Central memory CD4-positive, alpha-beta T cell (primary cell): Measurements from ENCODE around the gene SPTB.

Source experiments
- DNase-seq: peaks from one replicate; pipeline ENCODE4 v3.0.0; 2022

Gene SPTB

DNA sequence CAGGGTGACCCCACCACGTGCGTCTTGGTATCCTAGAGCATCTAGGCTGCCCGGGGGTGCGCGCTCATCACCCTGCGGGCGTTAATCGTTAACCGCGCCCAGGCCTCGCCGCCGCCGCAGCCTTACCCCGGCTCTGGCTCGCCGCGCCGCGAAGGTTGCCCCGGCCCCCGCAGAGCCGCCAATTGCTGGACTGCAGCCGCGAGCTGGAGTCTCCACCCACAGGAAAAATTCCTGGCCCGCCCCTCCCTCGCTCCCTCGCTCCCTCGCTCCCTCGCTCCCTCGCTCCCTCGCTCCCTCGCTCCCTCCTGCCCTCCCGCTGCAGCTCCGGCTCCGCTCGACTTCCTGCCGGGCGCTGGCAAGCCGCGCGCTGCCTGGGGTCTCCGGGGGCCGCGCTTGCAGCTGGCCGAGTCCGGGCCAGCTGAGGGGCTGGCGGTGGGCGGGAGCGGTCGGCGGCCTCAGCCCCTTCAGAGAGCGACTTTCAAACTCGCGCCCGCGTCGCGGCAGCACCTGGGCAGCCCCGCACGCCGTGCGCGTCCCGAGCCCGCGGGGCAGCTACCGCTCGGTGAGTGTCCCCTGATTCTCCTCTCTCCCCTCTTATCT, 175.5 kb downstream of the SPTB start, which contains the start of gene PLEKHG3:
PLEKHG3 (plus strand) TSS at position 282 of the 600 bp plus-strand sequence. CDS start 23,208 bp downstream, outside the sequence.
- DNase-seq, result no peak

DNA sequence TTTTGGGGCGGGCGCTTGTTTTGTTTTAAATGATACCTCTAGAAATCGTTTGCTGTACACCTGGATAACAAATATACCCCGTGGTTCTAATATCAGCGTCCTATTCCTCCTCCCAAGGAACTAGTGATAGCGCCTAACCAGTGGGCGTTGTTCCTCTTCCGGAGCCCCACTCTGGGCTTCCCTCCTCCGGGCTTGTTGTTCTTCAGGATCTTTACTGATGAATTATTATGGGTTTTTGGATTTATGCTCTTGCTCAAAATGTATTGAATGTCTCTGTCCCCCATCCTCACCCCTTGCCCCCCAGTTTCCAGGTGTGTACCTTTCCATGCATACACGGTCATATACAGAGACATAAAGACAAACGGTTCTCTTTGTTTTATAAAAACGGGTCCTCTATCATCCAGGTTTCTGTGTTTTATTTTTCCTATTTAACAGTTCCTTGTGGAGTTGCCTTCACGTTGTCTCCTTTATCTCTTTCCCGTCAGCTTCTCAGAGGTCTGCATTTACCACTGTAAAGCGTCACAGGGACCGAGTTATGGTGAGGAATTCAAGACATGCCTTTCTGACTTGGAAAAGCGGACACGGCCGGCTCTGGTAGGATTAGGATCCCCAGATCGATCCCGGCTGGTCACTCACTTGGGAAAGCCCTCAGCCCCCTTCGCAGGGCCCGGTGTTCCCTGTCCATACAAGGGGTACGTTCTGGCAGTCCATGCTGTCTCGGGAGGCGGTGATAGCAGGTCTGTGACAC, 176.1 kb downstream of the SPTB start:
- DNase-seq, result peak; percentile 40

DNA sequence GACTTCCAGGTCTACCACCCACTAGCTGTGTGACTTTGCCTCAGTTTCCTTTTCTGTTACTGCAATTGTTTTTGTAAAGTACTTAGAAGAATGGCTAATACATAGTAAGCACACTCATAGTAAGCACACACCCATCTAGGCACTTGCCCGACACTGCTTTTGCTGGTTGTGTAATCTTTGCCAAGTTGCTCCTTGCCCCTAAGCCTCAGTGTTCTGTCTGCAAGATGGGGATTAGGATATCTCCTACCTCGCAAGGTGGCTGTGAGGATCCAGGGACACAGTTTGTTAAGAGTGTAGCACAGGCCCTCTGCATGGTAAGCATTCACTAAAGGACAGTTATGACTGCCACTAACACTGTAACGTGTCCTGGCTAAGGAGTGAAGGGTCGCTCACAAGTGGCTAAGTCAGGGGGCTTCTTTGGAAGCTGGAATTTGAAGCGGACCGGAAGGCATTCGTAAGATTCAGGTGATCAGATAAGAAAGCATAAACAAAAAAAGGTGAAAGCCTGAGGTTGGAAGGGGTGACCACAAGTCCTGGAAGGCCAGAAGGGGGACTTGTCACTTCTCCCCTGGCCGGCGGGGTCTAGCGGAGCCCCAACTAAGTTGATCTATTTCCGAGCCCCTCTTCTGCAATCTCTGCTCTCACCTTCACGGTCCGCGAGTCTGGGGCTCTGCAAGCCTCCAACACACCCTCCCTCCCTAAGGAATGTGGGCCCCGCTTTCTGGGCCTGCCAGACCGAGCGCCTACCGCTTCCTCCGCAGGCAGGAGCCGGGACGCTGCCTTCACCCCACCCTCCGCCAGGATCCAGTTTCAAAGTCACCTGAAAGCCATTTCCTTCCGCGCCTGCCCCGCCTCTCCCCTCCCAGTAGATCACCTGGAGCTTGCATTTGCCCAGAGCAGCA, 177.0 kb downstream of the SPTB start:
- peak; percentile 55 for DNase-seq

DNA sequence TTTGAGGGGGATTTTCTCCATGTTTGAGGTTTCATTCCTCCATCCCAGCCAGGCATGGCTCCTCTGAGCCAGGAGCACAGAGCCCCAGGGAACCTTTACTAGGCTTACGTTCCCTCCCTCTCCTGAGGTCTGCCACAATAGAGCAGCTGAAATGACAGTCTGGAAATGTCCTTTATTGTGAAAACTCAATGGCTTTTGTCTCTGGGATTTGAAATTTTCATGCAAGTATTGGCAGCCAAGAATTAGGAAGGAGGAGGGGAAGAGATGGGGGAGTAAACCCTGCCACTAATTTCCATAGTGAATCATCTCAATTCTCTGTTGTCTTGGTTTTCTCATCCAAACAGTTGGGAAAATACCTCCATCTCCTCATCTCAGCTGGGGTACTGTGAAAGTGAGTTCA, 178.0 kb downstream of the SPTB start:
- DNase-seq, result no peak

DNA sequence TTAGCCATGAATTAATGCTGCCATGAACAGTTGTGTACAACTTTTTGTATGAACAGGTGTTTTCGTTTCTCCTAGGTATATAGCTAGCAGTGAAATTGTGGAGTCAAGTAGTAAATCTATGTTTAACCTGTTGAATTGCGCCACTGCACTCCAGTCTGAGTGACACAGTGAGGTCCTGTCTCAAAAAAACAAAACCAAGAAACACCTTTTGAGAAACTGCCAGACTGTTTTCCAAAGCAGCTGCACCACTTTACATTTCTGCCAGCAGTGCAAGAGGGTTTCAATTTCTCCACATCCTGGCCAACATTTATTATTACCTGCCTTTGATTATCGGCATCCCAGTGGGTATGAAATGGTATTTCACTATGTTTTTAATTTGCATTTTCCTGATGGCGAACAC, 178.8 kb downstream of the SPTB start:
- no peak for DNase-seq

DNA sequence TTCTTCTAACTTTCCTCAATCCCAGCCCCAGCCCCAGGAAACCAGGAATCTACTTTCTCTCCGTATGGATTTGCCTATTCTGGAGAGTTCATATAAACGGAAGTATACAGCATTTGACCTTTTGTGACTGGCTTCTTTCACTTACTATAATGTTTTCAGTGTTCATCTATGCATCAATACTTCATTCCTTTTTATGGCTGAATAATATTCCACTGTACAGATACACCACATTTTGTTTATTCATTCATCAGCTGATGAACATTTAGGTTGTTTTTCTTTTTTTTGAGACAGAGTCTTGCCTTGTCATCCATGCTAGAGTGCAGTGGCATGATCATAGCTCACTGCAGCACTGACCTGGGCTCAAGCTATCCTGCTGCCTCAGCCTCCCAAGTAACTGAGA, 179.4 kb downstream of the SPTB start:
- no peak for DNase-seq

DNA sequence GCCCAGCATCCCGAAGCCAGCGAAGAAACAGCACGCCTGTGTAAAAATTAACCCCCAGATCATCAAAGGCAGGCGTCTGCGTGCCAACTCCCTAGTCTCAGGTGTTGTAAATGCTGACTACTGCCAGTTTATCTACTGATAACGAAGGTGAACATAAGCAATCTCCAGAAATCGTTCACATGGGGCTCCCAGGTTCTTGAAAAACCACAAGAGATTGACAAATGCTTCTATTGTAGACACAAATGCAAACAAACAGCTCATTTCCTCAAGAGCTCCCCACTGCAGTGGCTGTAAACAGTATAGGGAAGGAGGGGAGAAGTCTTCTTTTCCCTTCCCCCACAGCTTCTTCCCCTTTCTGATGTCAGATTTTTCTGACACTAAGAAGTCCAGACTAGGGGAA, 180.8 kb downstream of the SPTB start:
- peak; percentile 39 for DNase-seq

DNA sequence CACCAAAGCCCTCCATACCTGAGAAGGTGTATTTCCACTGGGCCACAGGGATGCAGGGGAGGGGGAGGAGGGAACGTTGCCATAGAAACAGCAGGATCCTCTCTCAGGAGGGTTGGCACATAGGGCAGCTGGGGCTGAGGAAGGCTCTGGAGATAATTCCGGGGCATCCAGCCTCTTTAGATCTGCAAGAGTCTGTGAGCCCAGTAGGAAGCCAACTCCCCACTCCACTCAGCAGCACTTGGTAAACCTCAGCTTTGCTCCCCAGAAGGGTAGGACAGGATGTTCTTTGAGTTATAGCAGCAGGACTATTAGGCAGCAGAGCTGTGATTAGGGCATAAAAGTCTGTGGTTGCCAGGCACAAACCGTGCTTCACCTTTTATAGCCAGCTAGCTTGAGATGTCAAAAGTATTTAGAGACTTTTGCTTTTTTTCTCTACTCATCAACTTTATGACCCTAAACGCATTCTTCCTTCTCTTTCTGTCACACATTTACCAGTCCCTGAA, 183.3 kb downstream of the SPTB start:
- DNase-seq, result peak; percentile 57
